Activated CD8-positive, alpha-beta memory T cell treated with anti-CD3 and anti-CD28 coated beads for 4 hours (primary cell): Measurements from ENCODE around the gene HNF4A.
"Not testable (repeated sequence)": the region's sequence is repeated elsewhere in the genome, so short reads cannot be mapped to it uniquely, and the experiment has no call there.

Experiments used
- DNase-seq, 2 donors: peaks; one replicate each; pipeline ENCODE4 v3.0.0-alpha.2; 2020; ENCODE audit warnings: low read depth in 2 of 2

HNF4A gene

DNA sequence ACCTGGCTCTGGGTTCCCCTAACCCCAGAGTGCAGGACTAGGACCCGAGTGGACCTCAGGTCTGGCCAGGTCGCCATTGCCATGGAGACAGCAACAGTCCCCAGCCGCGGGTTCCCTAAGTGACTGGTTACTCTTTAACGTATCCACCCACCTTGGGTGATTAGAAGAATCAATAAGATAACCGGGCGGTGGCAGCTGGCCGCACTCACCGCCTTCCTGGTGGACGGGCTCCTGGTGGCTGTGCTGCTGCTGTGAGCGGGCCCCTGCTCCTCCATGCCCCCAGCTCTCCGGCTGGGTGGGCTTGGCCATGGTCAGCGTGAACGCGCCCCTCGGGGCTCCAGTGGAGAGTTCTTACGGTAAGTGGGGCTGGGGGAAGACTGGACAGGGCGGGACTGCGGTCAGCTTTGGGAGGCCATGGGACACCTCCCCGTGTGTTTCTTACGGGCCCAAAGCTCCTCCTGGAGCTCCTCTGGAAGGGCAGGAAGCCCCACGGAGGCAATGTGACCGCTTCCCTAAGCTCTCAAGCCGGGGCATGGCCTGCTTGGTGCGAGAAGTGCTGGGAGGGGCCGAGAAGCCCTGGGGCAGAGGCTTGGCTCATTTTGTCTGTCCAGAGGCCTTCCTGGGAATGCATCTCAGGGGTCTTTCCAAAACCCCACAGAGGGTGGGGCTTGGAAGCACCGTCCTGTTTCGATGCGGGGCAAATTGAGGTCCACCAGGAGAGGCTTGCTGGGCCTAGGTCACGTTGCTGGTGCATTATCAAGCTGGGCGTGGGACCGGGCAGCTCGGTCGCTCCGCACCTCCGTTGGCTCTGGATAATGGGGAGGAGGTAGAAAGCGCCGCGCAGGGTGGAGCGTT, at the start of gene HNF4A:
Gene HNF4A, plus strand, starts transcription at position 202 of the 855 bp plus-strand sequence. Its CDS starts 106 bp downstream, at position 308.
- no peak for DNase-seq

DNA sequence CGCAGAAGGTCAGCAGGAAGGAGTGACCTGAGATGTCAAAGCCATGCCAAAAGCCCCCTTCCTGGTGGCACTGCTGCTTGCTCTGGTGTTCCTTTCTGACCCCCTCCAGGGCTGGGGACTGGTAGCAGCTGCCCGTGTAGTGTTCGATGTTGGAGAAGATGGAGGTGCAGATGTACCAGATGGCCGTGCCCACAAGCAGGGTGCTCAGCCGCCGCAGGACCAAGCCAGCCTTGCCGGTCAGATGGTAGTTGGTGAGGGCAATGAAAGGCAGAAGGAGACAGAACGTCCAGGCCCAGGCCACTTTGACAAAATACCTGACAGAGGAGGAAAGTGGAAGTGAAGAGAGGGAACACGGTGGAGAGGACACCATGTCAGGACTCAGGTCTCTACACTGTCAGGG, 48.6 kb upstream of the HNF4A start:
- DNase-seq: no peak

DNA sequence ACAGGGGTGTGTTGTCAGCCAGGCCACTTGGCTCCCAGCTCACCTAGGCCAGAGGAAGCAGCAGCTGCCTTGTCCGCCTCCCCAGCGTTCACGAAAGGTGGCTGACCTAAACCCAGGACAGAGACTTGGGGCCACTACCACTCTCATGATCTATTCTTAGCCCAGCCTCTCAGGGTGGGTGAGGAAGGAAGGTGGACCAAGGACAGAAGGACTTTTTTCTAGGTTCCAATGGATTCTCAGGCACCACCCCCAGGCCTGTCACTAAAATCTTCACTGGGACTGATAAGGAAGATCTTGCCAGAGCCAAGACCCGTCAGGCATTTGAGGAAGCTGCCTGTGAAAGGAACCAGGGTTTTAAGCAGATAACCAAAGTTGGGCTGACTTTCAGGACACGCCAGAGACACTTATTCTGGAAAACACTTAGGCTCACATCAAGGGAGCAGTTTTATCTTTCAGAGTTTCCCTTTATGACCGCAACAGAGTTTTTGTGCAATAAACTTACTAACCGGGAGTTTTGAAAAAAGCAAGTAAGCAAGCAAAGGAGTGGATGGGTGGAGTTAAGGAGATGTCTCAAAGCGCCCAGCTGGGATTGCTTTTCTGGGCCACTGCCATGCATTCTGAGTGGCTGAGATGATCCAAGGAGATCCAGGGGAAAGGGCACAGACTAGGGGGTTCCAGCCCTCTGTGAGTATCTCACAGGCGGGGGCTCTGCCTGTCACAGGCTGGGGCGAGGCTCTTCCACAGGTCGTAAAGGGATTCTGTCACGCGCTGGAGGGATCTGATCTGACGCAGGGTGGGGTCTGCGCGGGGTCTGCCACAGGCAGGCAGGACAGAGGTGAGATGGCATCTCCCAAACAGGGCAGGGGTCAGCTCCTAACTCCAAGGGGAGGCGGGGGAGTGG, 45.5 kb upstream of the HNF4A start:
- DNase-seq: no peak

DNA sequence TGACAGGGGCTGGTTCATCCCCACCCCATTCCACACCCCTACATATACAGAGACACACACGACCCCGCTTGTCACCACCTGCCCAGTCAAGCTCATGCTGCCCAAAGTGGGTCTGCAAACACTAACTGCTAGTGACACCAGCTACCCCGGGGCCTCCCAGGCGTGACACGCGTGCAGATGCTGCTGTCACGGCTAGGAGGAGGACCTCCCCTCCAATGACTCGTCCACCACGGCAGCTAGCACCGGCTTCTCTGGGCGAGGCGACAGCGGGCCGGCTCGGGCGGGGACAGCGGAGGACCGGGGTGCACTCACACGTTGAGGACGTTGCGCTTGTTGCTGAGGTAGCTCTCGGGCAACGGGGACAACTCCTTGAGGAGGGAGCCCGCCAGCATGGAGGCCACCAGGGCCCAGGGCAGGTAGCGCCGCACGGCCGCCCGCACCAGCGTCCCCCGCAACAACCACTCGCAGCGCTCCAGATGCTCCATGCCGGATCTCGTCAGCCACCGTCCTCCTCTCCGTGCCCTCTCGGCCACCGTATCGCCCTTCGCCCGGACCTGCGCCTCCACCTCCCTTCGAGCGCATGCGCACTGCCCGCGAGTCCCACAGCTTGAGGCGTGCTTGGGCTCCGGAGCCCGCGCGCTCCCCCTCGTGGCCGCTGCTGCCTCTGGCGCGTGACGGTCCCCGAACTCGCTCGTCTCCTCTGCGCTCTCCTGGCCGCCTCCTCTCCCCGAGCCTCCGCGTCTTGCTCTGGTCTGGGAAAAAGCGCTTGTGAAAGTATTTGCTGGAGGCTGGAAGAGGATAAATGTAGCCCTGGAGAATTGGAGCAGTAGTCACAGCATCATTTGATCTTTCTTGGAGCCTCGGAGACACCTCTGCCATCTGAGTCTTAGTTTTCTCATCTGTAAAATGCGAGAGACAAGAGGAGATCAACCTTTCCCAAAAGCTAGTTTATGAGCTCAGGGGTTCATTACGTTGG, 44.5 kb upstream of the HNF4A start, which contains the start of gene FITM2:
Gene FITM2, minus strand, starts transcription at position 539 of the 976 bp plus-strand sequence. Its CDS starts 54 bp downstream, at position 485.
- peak; percentile 96 to 97 for DNase-seq

DNA sequence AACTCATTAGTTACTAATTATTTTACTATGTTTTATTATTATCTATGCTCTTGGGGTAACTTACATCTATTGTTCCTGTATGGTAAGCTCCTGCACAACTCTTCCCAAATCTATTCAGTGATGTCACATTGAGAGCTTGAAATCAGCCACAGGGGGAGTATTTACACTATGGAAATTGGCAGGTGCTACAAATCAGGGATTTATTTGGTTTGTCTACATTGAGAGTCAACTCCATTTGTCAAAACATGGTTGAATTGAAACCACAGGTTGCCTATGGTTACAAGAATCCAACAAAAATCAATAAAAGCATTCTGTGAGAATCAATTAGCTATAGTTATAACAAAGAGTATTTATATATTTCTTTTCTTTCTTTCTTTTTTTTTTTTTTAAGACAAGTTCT, 40.6 kb upstream of the HNF4A start:
- DNase-seq: no peak

DNA sequence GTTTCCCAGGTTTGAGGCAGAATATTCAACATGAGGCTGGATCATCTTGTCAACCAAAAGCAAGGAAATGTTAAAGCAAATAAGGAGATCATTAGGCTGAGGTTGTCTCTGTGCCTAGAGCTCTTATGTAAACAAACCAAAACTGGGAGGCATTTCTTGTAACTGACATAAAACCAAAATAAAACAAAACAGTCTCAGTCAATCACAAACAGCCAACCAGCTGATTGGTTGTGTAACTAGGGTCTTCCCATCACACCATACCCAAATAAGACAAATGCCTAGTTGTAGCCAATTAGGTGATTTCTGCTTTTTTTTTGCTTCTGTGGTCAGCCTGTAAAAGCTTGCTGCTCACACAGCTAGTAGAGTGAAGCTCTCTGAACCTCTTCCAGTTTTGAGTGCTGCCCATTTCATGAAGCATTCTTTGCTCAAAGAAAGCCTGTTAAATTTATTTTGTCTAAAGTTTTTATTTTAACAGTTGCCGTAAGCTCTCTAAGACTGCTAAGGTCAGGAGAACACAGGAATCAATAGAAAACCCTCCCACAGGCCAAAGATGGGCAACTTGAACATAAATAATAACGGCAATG, 35.6 kb upstream of the HNF4A start:
- DNase-seq: no peak

DNA sequence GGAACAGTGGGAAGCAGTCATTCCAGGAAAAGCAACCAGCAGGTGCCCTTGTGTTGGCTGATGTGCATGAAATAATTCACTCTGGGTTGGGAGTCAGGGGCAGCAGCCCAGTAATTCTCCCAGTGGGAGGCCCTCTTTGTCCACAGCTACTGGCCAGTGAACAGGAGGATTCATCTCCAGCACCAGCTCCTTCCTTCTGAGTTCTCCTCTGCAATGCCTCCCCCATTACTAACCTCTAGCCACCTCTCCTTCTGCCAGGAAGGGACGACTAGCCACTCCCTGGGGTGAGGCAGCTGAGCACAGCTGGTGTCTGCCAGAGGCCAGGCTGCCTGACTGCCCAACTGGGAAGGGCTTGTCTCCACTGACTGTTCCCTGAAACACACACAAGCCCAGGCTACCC, 31.2 kb upstream of the HNF4A start:
- DNase-seq: no peak

DNA sequence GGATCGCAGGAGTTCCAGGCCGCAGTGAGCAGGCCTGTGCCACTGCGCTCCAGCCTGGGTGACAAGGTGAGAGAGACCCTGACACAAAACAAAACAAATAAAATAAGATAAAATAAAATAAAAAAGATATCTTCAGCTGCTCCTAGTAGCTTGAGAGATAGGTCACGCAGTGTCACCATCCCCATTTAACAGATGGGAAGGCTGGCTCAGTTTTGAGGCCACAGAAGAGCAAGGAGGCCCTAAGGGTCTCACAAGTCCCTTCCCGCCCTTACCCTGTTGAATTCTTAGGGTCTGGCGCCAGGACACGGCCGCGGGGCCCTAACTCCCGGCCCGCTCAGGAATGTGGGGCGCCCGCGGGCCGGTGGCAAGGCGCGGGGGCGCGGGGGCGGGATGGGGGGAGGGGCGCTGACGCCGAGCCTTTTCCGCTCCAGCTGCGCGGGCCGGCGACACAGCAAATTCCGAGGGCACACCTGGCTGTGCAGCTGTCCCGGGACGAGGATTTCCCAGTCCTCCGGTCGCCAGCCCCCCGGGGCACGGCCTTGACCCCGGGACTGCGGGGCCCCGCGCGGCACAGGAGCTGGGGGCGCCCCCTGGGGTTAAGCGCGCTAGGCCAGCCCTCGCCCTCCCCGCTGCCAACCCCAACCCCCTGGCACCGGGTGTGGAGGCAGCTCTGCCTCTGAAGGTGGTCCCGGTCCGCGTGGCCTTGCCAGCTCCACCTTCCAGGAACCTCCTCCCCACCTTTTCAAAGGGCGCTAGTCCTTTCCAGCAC, 28.9 kb upstream of the HNF4A start:
- DNase-seq: no peak

DNA sequence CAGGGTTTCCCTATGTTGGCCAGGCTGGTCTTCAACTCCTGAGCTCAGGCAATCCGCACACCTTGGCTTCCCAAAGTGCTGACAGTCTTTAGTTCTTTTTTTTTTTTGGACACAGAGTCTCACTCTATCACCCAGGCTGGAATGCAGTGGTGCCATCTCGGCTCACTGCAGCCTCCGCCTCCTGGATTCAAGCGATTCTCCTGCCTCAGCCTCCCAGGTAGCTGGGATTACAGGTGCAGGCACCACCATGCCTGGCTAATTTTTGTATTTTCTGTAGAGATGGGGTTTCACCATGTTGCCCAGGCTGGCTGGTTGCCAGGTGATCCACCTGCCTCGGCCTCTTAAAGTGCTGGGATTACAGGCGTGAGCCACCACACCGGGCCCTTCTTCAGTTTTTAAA, 27.8 kb upstream of the HNF4A start:
- not testable (repeated sequence) for DNase-seq

DNA sequence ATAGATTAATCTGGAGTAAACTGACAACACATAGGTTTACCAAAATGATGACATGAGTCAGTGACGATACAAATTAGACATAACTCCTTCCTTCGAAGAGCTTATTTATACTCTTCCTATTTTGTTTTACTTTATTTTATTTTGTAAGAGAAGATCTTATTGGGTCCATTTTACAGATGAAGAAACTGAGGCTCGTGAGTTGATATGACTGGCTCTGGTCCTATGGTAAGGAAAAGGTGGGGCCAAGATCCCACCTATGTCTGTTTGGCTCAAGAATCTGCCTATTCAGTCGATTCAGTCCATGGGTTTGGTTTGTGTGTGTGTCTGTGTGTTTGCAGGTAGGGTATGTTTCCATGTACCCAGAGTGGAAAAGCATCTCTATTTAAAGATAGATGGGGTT, 27.1 kb upstream of the HNF4A start:
- no peak for DNase-seq

DNA sequence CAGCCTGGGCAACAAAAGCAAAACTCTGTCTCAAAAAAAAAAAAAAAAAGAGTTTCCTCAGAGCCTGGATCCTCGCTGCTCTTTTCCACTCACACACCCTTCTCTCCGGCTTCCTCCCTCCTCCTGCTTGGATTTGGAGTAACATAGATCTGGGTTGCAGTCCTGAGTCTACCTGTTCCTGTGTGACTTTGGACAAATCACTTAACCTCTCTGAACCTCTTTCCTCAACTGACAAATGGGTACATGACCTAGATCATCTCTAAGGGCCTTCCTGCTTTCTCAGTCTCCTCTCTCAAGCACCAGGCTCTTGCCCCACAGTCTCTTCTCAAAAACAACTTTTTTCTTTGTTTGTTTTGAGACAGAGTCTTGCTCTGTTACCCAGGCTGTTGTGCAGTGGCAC, 24.3 kb upstream of the HNF4A start:
- no peak for DNase-seq

DNA sequence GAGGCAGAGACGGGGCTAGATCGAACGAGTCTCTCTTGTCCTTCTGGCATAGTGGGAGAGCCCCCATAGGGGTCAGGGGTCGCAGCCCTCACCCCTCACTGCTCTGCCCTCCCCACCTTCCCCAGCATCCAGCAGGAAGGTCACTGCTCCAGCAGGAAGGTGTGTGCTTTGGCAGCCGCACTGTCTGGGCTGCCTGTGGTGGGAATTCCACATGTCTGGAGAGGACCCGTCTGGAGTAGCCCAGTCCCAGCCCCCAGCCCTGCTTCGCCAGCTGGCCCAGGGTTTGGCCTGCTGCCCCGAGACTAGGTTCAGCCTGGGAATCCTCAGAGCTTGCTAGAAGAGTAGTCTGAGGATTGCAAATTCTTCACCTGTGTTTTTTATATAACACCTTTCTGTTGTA, 21.2 kb upstream of the HNF4A start:
- no peak for DNase-seq

DNA sequence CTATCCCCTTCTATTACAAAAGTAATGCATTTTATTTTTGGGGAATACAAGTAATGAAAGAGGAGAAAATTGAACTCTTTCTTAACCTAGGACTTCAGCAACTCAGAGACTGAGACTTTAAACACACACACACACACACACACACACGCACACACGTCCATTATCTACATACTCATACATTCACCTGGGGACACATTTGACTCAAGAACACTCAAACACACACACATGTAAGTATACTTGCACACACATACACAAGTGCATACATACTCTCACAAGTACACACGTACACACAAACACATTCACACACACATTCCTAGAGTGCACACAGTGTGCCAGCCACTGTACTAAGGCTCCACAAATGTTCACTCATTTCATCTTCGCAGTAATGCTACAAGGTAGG, 20.8 kb upstream of the HNF4A start:
- no peak for DNase-seq

DNA sequence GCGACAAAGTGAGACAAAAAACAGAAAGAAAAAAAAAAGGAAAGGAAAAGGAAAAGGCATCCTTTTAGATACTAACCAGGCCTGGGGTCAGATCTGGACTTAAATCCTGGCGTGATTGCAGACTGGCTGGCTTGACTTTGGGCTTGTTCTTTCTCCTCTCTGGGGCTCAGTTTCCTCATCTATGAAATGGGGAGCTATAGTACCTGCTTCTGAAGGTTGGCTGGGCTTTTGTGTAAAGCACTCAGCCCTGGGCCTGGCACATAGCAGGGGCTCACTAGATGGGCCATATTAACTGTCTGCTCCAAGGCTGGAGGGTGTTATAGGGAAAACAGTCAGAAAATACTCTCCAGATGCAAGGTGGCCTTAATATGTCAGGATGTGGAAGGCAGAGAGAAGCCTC, 19.8 kb upstream of the HNF4A start:
- no peak for DNase-seq

DNA sequence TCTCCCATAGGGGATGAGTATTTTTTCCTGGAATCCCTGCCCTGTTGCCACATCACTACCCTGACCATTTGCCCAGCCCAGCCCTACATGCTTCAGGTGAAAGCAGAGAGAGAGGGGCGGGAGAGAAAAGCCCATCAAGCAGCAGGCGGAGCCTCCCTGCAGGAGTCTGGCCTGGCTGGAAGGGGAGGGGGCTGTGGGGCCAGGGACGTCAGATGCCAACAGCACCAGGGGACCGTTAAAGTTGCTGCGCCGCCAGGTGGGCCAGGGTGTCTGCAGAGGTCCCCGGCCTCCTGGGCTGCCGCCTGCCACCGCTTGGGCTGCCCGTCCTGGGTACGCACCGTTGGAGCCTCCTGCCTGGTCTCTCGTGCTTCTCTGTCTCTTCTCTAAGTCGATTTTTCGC, 19.4 kb upstream of the HNF4A start:
- DNase-seq: no peak

DNA sequence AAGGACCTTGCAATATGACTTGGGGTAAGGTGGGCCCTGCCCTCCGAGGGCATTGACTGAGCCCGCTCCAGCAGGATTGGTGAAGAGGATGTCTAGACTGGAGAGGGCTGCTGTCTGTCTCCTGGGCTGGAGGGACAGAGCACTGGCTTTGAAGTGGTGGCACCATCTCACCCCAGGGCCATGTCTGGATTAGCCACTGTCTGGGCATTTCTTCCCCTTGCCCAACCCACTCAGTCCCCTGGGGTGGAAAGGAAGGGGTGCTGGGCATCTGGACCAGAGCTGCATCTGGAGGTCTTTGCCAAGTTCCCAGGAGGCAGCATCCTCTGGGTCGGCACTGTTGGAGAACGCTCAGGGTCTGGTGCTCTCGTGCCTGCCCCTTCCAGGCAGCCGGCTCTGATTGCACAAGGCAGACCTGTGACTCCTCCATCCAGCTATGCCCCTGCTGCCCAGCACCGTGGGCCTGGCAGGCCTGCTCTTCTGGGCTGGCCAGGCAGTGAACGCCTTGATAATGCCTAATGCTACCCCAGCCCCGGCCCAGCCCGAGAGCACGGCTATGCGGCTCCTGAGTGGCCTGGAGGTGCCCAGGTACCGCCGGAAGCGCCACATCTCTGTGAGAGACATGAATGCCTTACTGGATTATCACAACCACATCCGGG, 18.6 kb upstream of the HNF4A start, which contains the start of gene R3HDML:
Gene R3HDML, plus strand, starts transcription at position 319 of the 656 bp plus-strand sequence. Its CDS starts 115 bp downstream, at position 434.
- DNase-seq: no peak

DNA sequence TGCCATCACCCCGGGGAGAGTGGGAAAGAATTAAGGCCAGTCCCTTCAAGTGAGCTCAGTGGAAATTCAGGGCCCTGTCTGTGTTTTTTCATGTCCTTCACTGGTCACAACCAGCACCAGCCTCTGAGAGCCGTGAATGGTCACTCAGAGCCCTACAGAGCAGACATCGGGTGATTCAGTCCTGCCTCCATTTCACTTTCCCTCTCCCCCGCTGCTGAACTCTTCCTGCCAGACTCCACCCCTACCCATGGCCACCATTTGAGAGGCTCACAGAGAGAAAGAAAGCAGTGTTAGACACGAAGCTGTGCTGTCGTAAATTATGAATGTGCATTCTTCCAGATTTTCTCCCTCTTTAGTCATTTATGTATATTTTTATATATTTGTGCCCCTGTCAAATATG, 13.3 kb upstream of the HNF4A start:
- DNase-seq: no peak

DNA sequence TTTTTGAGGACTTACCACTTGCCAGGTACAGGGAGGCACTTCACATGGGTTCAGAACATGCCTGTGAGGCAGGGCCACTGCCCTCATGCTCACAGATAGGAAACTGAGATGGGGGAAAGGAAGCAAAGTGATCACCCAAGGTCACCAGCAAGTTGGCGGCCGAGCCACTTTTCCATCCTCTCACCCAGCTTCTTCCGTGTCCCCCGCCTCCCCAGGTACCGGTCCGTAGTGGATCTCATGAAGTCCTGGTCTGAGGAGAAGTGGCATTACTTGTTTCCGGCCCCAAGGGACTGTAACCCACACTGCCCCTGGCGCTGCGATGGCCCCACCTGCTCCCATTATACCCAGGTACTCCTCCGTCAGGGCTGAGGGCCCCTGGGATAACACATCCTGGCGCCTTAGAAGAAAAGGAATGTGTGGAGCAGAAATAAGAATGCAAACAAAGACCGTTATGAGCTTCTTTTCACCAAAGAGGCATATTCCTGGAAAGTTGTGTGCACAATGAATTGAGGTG, 12.3 kb upstream of the HNF4A start:
- DNase-seq: no peak

DNA sequence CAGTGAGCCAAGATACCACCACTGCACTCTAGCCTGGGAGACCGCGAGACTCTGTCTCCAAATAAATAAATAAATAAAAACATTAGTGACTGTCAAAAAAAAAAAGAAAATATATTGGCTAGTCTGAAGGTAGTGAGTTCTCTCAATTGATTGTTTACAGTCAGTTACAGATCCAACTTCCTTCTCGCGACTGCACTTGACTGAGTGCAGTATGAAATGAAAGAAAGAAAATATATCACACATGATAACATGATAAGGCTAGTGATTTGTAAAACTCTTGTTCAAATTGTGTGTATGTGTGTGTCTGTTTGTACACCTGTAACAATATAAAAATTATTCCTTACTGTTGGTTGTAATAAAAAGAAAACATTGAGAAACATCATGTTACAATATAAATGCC, 10.8 kb upstream of the HNF4A start:
- DNase-seq: no peak
